Endometrium (tissue), 2 donors: ENCODE measurements around the gene ZNF133.
A peak's percentile ranks its signal among the peaks of the same experiment; 100 is the strongest.
"Not testable (repeated sequence)": the region's sequence is repeated elsewhere in the genome, so short reads cannot be mapped to it uniquely, and the experiment has no call there.

Source experiments
- FAIRE-seq: peaks from 2 replicates; lab custom pipeline; 2012; peaks lifted over from hg19 to GRCh38; lab: Jason Lieb, UNC
- donor health status: control.
- donor health status: control.

ZNF133 gene

GRCh38 chr20:18287915-18288748 lies at the start of gene ZNF133:
Gene ZNF133, plus strand, starts transcription at chr20:18288527. Its CDS starts 17,160 bp downstream, at chr20:18305687.
- no peak for FAIRE-seq

GRCh38 chr20:18240997-18241396 lies 47.3 kb upstream of the ZNF133 start:
- no peak for FAIRE-seq

GRCh38 chr20:18243802-18244201 lies 44.5 kb upstream of the ZNF133 start:
- no peak for FAIRE-seq

GRCh38 chr20:18248545-18248944 lies 39.8 kb upstream of the ZNF133 start:
- FAIRE-seq: not testable (repeated sequence)

- no peak for FAIRE-seq
Observed at GRCh38 chr20:18250217-18250616, 38.1 kb upstream of the ZNF133 start.

- no peak for FAIRE-seq
Observed at GRCh38 chr20:18252597-18253451, 35.5 kb upstream of the ZNF133 start.

GRCh38 chr20:18254615-18255014 lies 33.7 kb upstream of the ZNF133 start:
- no peak for FAIRE-seq

GRCh38 chr20:18255526-18255925 lies 32.8 kb upstream of the ZNF133 start:
- no peak for FAIRE-seq

GRCh38 chr20:18256440-18257090 lies 31.8 kb upstream of the ZNF133 start:
- no peak for FAIRE-seq

- no peak for FAIRE-seq
Observed at GRCh38 chr20:18258126-18258860, 30.0 kb upstream of the ZNF133 start.

GRCh38 chr20:18259730-18260129 lies 28.6 kb upstream of the ZNF133 start:
- no peak for FAIRE-seq

GRCh38 chr20:18263723-18264122 lies 24.6 kb upstream of the ZNF133 start:
- FAIRE-seq: no peak

GRCh38 chr20:18265441-18265840 lies 22.9 kb upstream of the ZNF133 start:
- FAIRE-seq: no peak

GRCh38 chr20:18266282-18266681 lies 22.0 kb upstream of the ZNF133 start:
- no peak for FAIRE-seq

GRCh38 chr20:18267815-18268214 lies 20.5 kb upstream of the ZNF133 start:
- no peak for FAIRE-seq

- FAIRE-seq: no peak
Observed at GRCh38 chr20:18271160-18271559, 17.2 kb upstream of the ZNF133 start.

- FAIRE-seq: no peak
Observed at GRCh38 chr20:18272451-18272850, 15.9 kb upstream of the ZNF133 start.

- no peak for FAIRE-seq
Observed at GRCh38 chr20:18273738-18274137, 14.6 kb upstream of the ZNF133 start.

- not testable (repeated sequence) for FAIRE-seq
Observed at GRCh38 chr20:18275960-18276359, 12.4 kb upstream of the ZNF133 start.

- peak; percentile 48 for FAIRE-seq
Observed at GRCh38 chr20:18276821-18277220, 11.5 kb upstream of the ZNF133 start.

GRCh38 chr20:18279242-18279641 lies 9.1 kb upstream of the ZNF133 start:
- no peak for FAIRE-seq
